K562 (cell line): ENCODE data around the gene HNRNPM. TPM values are rescaled to one million over a fixed set of nuclear protein-coding genes. Genes with fewer than 3 reads are reported as not detected.

Experiments used
- ATAC-seq: fragments of 200-7000 bp; cut with Tn5 transposase; 3 replicates; pipeline ENCODE4 v1.9.1; 2020; ENCODE audit warnings: moderate library complexity
- BruUV-seq: library from RNA; stranded (reverse); fragments of 400-500 nt; replicated peaks from 2 replicates; lab custom pipeline; 2021; lab: Mats Ljungman, UMichigan
- CTCF ChIA-PET: fragments of 300-600 bp; formaldehyde crosslinking; extraction: SDS; loops from one replicate; lab custom pipeline; 2021; ENCODE audit warnings: low intra/inter-chr PET ratio; lab: Yijun Ruan, JAX
- POLR2A ChIA-PET: fragments of 300-600, 350-650 bp; sonication (Branson Sonifier 250); formaldehyde crosslinking; extraction: SDS; loops from one replicate; lab custom pipeline; 2021; ENCODE audit warnings: antibody characterized with exemption, inconsistent platforms; lab: Yijun Ruan, JAX
- DNase-seq, 4 experiments: peaks; one replicate each; pipeline versions ENCODE4 v3.0.0 to v3.0.0-alpha.2; 2011 to 2018; ENCODE audit warnings: low spot score in 3 of 4, mixed read lengths in 3 of 4; ENCODE audit errors: extremely low read depth in 1 of 4
- FAIRE-seq: peaks from 2 replicates; lab custom pipeline; 2011; peaks lifted over from hg19 to GRCh38; lab: Jason Lieb, UNC
- H2AFZ ChIP-seq: 2 replicates; pipeline ENCODE4 v1.6.0; 2011; ENCODE audit warnings: low read depth, low read length, control low read depth, inconsistent platforms
- H3K27ac ChIP-seq: fragments of 200-600 bp; 3 replicates; pipeline ENCODE4 v1.8.0; 2011; ENCODE audit warnings: low read depth, mild to moderate bottlenecking, control low read depth, inconsistent platforms, low read length, moderate library complexity, mixed read lengths; ENCODE audit errors: extremely low read depth
- H3K27me3 ChIP-seq, 2 experiments: fragments of 300-600 bp in 1 of 2; 2 replicates in 1 of 2; 3 replicates in 1 of 2; pipeline versions ENCODE4 v1.6.0 to v1.8.0; 2011; ENCODE audit warnings: inconsistent platforms in 2 of 2, low read length in 2 of 2, mild to moderate bottlenecking in 1 of 2, mixed read lengths in 1 of 2, moderate library complexity in 1 of 2; ENCODE audit not compliant: control insufficient read depth in 2 of 2, insufficient read depth in 2 of 2
- H3K36me3 ChIP-seq: fragments of 300-600 bp; 3 replicates; pipeline ENCODE4 v1.8.0; 2011; ENCODE audit warnings: mild to moderate bottlenecking, low read length, inconsistent platforms; ENCODE audit not compliant: control insufficient read depth, insufficient read depth
- H3K4me1 ChIP-seq, 2 experiments: fragments of 200-600 bp in 1 of 2; replicated peaks in 1 of 2; 2 replicates in 1 of 2; 3 replicates in 1 of 2; pipeline versions ENCODE4 v1.5.1 to v1.8.0; 2011; ENCODE audit warnings: inconsistent platforms in 2 of 2, low read length in 2 of 2, mild to moderate bottlenecking in 1 of 2, mixed read lengths in 1 of 2, moderate library complexity in 1 of 2; ENCODE audit not compliant: control insufficient read depth in 2 of 2, insufficient read depth in 2 of 2
- H3K4me2 ChIP-seq: 2 replicates; pipeline ENCODE4 v1.6.1; 2011; ENCODE audit warnings: low read length, control low read depth, inconsistent platforms, mixed read lengths; ENCODE audit not compliant: insufficient read depth
- H3K4me3 ChIP-seq: fragments of 200-600 bp; sonication (generic), shearing (Covaris generic); 2 replicates; pipeline ENCODE4 v1.5.1; 2016; ENCODE audit warnings: control low read depth, inconsistent platforms
- H3K79me2 ChIP-seq: fragments of 200-600 bp; 3 replicates; pipeline ENCODE4 v1.8.0; 2011; ENCODE audit warnings: low read length, inconsistent platforms; ENCODE audit not compliant: control insufficient read depth, insufficient read depth
- H3K9ac ChIP-seq, 2 experiments: 2 replicates each; pipeline versions ENCODE4 v1.6.0 to v1.6.1; 2011; ENCODE audit warnings: low read depth in 2 of 2, low read length in 2 of 2, control low read depth in 1 of 2, inconsistent platforms in 1 of 2, mild to moderate bottlenecking in 1 of 2, mixed read lengths in 1 of 2; ENCODE audit not compliant: insufficient read depth in 1 of 2
- H3K9me1 ChIP-seq: one replicate; pipeline ENCODE4 v1.6.0; 2011; ENCODE audit warnings: inconsistent platforms, mild to moderate bottlenecking, low read length, moderate library complexity; ENCODE audit not compliant: control insufficient read depth, insufficient read depth
- H3K9me3 ChIP-seq: replicated peaks from 2 replicates; pipeline ENCODE4 v1.5.1; 2011; ENCODE audit warnings: low read depth, low read length, inconsistent platforms; ENCODE audit not compliant: control insufficient read depth, insufficient read depth
- H4K20me1 ChIP-seq: replicated peaks from 2 replicates; pipeline ENCODE4 v1.6.1; 2011; ENCODE audit warnings: low read length, inconsistent platforms, mixed read lengths; ENCODE audit not compliant: control insufficient read depth, insufficient read depth
- CEBPG ChIP-seq, 3 experiments: fragments of 200-800 bp in 1 of 3; sonication (Bioruptor generic) in 1 of 3; sonication (generic) in 1 of 3; formaldehyde crosslinking in 1 of 3; IDR thresholded peaks in 2 of 3; conservative IDR thresholded peaks in 1 of 3; 2 replicates each; pipeline versions ENCODE4 v1.6.1 to v1.8.0; 2016 to 2022; ENCODE audit warnings: missing compliant biosample characterization in 2 of 3, missing genetic modification characterization in 2 of 3, mild to moderate bottlenecking in 1 of 3, missing genetic modification reagents in 1 of 3
- CTBP1 ChIP-seq: fragments of 450-650 bp; IDR thresholded peaks from 2 replicates; pipeline ENCODE4 v1.6.1; 2016; ENCODE audit warnings: borderline replicate concordance
- GABPA ChIP-seq: fragments of 200-800 bp; sonication (Bioruptor generic); conservative IDR thresholded peaks from 2 replicates; pipeline ENCODE4 v1.6.1; 2016; ENCODE audit warnings: low read depth, missing genetic modification characterization, missing compliant biosample characterization
- IRF2 ChIP-seq: sonication (generic); formaldehyde crosslinking; IDR thresholded peaks from 2 replicates; pipeline ENCODE4 v1.8.1; 2022; ENCODE audit warnings: mild to moderate bottlenecking, missing genetic modification reagents
- SMARCC2 ChIP-seq: fragments of 450-650 bp; IDR thresholded peaks from 2 replicates; pipeline ENCODE4 v1.6.1; 2017; ENCODE audit warnings: antibody characterized with exemption, moderate library complexity, mild to moderate bottlenecking, low read depth
- XRCC5 ChIP-seq: fragments of 200-400 bp; formaldehyde crosslinking; IDR thresholded peaks from 2 replicates; pipeline ENCODE4 v1.6.1; 2017; ENCODE audit warnings: low read depth, mild to moderate bottlenecking, low read length
- ZNF274 ChIP-seq: IDR thresholded peaks from 2 replicates; pipeline ENCODE4 v1.6.1; 2011; ENCODE audit warnings: low read depth, mild to moderate bottlenecking, low read length, moderate library complexity, borderline replicate concordance
- ZNF445 ChIP-seq: fragments of 250-450 bp; sonication (Bioruptor Pico); IDR thresholded peaks from 2 replicates; pipeline ENCODE4 v1.4.0; 2020; ENCODE audit warnings: low read depth, mild to moderate bottlenecking, moderate library complexity
- WGBS: fragments of 100-300 bp; shearing (Covaris generic); methylation state at CpG from one replicate; pipeline ENCODE4 v1.1.6; 2016; ENCODE audit warnings: low coverage, mixed read lengths; ENCODE audit not compliant: insufficient coverage; ENCODE audit errors: missing lambda C conversion rate; 5-methylcytosine and 5-hydroxymethylcytosine counted together
- in situ Hi-C: fragments of 300-500 bp; cut with MboI; formaldehyde crosslinking; loops from 4 replicates; pipeline ENCODE4 v1.15.0; 2018; ENCODE audit warnings: inconsistent platforms, mixed read lengths
- intact Hi-C: fragments of 100-400 bp; cut with micrococcal nuclease; formaldehyde crosslinking; loops from 2 replicates; pipeline ENCODE4 v1.14.2; 2022
- polyA plus RNA-seq, 8 experiments: library from polyadenylated mRNA; depleted of rRNA in 4 of 8; stranded (reverse) in 5 of 8; unstranded in 3 of 8; fragments of >200 nt; fragmentation: Nextera tagmentation in 2 of 8; fragmentation: Illumina TruSeq in 1 of 8; extraction: Ambion mirVana in 2 of 8; extraction: Trizol in 1 of 8; gene quantifications; 2 replicates each; pipeline versions ENCODE4 v1.2.1 to v1.2.3, GENCODE V29; 2011 to 2014; ENCODE audit warnings: inconsistent platforms in 1 of 8, missing spikeins in 1 of 8
- total RNA-seq, 7 experiments: library from RNA; depleted of rRNA in 6 of 7; stranded (reverse); fragments of >200 nt in 6 of 7; fragmentation: Illumina TruSeq in 2 of 7; extraction: Trizol in 2 of 7; gene quantifications; 2 replicates each; pipeline versions ENCODE4 v1.2.1 to v1.2.3, GENCODE V29; 2011 to 2021; ENCODE audit warnings: low replicate concordance in 1 of 7
- TF ChIP-seq, protein P1 (sequence below), 2 experiments: fragments of 200-800 bp in 1 of 2; sonication (Bioruptor generic) in 1 of 2; sonication (generic) in 1 of 2; formaldehyde crosslinking in 1 of 2; IDR thresholded peaks in 1 of 2; conservative IDR thresholded peaks in 1 of 2; 2 replicates each; pipeline versions ENCODE4 v1.5.0 to v1.6.1; 2016 to 2020; ENCODE audit warnings: missing compliant biosample characterization in 1 of 2, missing genetic modification characterization in 1 of 2, missing genetic modification reagents in 1 of 2
- TF ChIP-seq, protein P2 (sequence below), 2 experiments: IDR thresholded peaks; 2 replicates each; pipeline ENCODE4 v1.6.1; 2011; ENCODE audit warnings: borderline replicate concordance in 1 of 2, control low read depth in 1 of 2, low read depth in 1 of 2, low read length in 1 of 2, mild to moderate bottlenecking in 1 of 2, mixed read lengths in 1 of 2, moderate library complexity in 1 of 2; ENCODE audit not compliant: insufficient read depth in 1 of 2, insufficient read length in 1 of 2, poor library complexity in 1 of 2, severe bottlenecking in 1 of 2; ENCODE audit errors: extremely low read depth in 1 of 2
- TF ChIP-seq, protein P3 (sequence below): sonication (generic); formaldehyde crosslinking; IDR thresholded peaks from 2 replicates; pipeline ENCODE4 v1.8.0; 2022; ENCODE audit warnings: mild to moderate bottlenecking, missing genetic modification reagents
- TF ChIP-seq, protein P4 (sequence below): fragments of 450-650 bp; formaldehyde crosslinking; IDR thresholded peaks from 2 replicates; pipeline ENCODE4 v1.4.0; 2020; ENCODE audit warnings: mild to moderate bottlenecking, moderate library complexity
- TF ChIP-seq, protein P5 (sequence below): sonication (generic); formaldehyde crosslinking; IDR thresholded peaks from 2 replicates; pipeline ENCODE4 v1.8.1; 2023; ENCODE audit warnings: mild to moderate bottlenecking, missing genetic modification reagents

HNRNPM gene
- total and polyA plus RNA-seq, 9 of the 15 experiments (the other 6 are each of a cell fraction or from before 2014, with no cell fraction given), result 11.1 to 340 (median 195) TPM

DNA sequence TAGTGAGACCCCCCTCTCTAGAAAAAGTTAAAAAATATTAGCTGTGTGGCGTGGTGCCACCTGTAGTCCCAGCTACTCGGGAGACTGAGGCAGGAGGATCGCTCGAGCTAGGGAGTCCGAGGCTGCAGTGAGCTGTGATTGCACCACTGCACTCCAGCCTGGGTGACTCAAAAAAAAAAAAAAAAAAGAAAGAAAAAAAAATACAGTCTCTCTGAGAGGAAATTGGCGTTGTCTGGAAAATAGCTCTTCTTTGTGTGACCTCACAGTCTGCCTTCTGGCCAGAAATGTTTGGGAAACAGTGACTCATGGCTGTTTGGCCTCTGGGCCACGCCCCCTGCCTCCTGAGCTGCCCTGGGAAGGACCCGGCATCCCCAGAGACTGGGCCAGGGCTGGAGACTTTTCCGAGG lies 21.0 kb upstream of the HNRNPM start:
- Histone ChIP-seq H3K4me3 (no peak overlapping the region), H4K20me1 (no peaks in the 10 kb centered on the region), H2AFZ (peak overlapping the region; percentile 73), H3K27ac (peak overlapping the region; percentile 50; the same call in 2 of the 3 replicates), H3K9me1 (no peaks in the 10 kb centered on the region), H3K9ac (peak overlapping the region; percentile 31 to 86; a peak in 2 of 4 replicates), H3K4me1 (peaks cover 11 to 28% of the 10 kb centered on the region in 2 experiments), H3K4me2 (peak overlapping the region; percentile 60), H3K79me2 (no peaks in the 10 kb centered on the region), H3K27me3 (no peaks in the 10 kb centered on the region), H3K36me3 (no peaks in the 10 kb centered on the region; the same call in 2 of the 3 replicates), H3K9me3 (no peaks in the 10 kb centered on the region)
- peak; percentile 98 for FAIRE-seq
- peak; percentile 77 to 92 (median 79) for DNase-seq
- ChIA-PET CTCF (interaction anchor here (0.7 kb wide), 1 partner anchor 56 kb away, joined by 3 read pairs; no protein-coding TSS in a partner anchor), POLR2A (interaction anchor here (1.0 to 3.7 kb wide), 6 partner anchors 11 to 74 kb away, joined by 3 to 18 read pairs (median 4); partner anchors contain the start of genes HNRNPM and MARCHF2)
- peak; percentile 98 for ATAC-seq
- in situ Hi-C loops (no loop called here), intact Hi-C loops (no loop called here)
- 15% methylated on average over 8 of the region's 9 CpGs for WGBS
- no TSS peak for BruUV-seq
- TF ChIP-seq, protein P1, sequence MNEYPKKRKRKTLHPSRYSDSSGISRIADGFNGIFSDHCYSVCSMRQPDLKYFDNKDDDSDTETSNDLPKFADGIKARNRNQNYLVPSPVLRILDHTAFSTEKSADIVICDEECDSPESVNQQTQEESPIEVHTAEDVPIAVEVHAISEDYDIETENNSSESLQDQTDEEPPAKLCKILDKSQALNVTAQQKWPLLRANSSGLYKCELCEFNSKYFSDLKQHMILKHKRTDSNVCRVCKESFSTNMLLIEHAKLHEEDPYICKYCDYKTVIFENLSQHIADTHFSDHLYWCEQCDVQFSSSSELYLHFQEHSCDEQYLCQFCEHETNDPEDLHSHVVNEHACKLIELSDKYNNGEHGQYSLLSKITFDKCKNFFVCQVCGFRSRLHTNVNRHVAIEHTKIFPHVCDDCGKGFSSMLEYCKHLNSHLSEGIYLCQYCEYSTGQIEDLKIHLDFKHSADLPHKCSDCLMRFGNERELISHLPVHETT (CRISPR knock-in tag; conservative IDR thresholded peaks at IDR 0.05 in 1 of 2, IDR thresholded peaks at IDR 0.05 in 1 of 2), result 0 out of 4 replicates have a peak, but pooled peaks of 1 of the 2 experiments have one; percentile 44
- TF ChIP-seq GABPA (peak; percentile 41; the same call in 1 of the 2 replicates), ZNF445 (no peak), CEBPG (CRISPR knock-in tag; IDR thresholded peaks at IDR 0.05) (peak; percentile 46; the same call in 1 of the 2 replicates), CEBPG (tag; conservative IDR thresholded peaks at IDR 0.05 in 1 of 2, IDR thresholded peaks at IDR 0.05 in 1 of 2) (peak; percentile 61 to 83; a peak in 3 of 4 replicates), ZNF274 (no peak), CTBP1 (no peak), SMARCC2 (peak; percentile 58; the same call in 1 of the 2 replicates), XRCC5 (no peak), IRF2 (no peak)
- TF ChIP-seq, protein P2, sequence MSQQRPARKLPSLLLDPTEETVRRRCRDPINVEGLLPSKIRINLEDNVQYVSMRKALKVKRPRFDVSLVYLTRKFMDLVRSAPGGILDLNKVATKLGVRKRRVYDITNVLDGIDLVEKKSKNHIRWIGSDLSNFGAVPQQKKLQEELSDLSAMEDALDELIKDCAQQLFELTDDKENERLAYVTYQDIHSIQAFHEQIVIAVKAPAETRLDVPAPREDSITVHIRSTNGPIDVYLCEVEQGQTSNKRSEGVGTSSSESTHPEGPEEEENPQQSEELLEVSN (IDR thresholded peaks at IDR 0.05; ENCODE audit: borderline replicate concordance in 1 of 2, extremely low read depth in 1 of 2, insufficient read depth in 1 of 2, insufficient read length in 1 of 2, low read depth in 1 of 2, low read length in 1 of 2, poor library complexity in 1 of 2, severe bottlenecking in 1 of 2), result no peak
- TF ChIP-seq, protein P3, sequence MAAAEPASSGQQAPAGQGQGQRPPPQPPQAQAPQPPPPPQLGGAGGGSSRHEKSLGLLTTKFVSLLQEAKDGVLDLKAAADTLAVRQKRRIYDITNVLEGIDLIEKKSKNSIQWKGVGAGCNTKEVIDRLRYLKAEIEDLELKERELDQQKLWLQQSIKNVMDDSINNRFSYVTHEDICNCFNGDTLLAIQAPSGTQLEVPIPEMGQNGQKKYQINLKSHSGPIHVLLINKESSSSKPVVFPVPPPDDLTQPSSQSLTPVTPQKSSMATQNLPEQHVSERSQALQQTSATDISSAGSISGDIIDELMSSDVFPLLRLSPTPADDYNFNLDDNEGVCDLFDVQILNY (CRISPR knock-in tag), result no peak
- TF ChIP-seq, protein P4, sequence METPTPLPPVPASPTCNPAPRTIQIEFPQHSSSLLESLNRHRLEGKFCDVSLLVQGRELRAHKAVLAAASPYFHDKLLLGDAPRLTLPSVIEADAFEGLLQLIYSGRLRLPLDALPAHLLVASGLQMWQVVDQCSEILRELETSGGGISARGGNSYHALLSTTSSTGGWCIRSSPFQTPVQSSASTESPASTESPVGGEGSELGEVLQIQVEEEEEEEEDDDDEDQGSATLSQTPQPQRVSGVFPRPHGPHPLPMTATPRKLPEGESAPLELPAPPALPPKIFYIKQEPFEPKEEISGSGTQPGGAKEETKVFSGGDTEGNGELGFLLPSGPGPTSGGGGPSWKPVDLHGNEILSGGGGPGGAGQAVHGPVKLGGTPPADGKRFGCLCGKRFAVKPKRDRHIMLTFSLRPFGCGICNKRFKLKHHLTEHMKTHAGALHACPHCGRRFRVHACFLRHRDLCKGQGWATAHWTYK (CRISPR knock-in tag), result no peak
- TF ChIP-seq, protein P5, sequence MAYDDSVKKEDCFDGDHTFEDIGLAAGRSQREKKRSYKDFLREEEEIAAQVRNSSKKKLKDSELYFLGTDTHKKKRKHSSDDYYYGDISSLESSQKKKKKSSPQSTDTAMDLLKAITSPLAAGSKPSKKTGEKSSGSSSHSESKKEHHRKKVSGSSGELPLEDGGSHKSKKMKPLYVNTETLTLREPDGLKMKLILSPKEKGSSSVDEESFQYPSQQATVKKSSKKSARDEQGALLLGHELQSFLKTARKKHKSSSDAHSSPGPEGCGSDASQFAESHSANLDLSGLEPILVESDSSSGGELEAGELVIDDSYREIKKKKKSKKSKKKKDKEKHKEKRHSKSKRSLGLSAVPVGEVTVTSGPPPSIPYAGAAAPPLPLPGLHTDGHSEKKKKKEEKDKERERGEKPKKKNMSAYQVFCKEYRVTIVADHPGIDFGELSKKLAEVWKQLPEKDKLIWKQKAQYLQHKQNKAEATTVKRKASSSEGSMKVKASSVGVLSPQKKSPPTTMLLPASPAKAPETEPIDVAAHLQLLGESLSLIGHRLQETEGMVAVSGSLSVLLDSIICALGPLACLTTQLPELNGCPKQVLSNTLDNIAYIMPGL (CRISPR knock-in tag), result no peak
